Measurements from ENCODE around the gene ATP6V1C2.

GRCh38 chr2:10775021-10775780 lies 53.8 kb downstream of the ATP6V1C2 start:
- TF ChIP-seq POLR2A (IDR thresholded peaks at IDR 0.05; ENCODE audit: low read length) (no peak), GATA1 (IDR thresholded peaks at IDR 0.05; ENCODE audit: low read depth, low read length) (no peak)
